CD4-positive, alpha-beta T cell (primary cell): ENCODE results near the gene ANXA2. TPM values are rescaled to one million over a fixed set of nuclear protein-coding genes. Genes with fewer than 3 reads are reported as not detected.

Experiments
- ATAC-seq: fragments of 200-7000 bp; cut with Tn5 transposase; one replicate; pipeline ENCODE4 v1.10.0; 2022; ENCODE audit warnings: mild to moderate bottlenecking; ENCODE audit not compliant: poor library complexity
- CTCF ChIA-PET: fragments of 350-600 bp; sonication (Branson Sonifier 250); formaldehyde crosslinking; loops from one replicate; lab custom pipeline; 2021; ENCODE audit warnings: antibody characterized with exemption, inconsistent platforms; lab: Charles Lee
- POLR2A ChIA-PET: fragments of 350-600 bp; sonication (Branson Sonifier 250); formaldehyde crosslinking; loops from one replicate; lab custom pipeline; 2021; ENCODE audit warnings: antibody characterized with exemption, inconsistent platforms; lab: Charles Lee
- DNase-seq, 14 experiments: peaks; one replicate each; pipeline ENCODE4 v3.0.0-alpha.2; 2013 to 2020; ENCODE audit warnings: mixed read lengths in 2 of 14
- H3K27ac ChIP-seq, 2 donors: one replicate each; pipeline versions ENCODE4 v1.5.1 to v1.7.0; 2013; ENCODE audit warnings: low read length in 2 of 2, low read depth in 1 of 2, mild to moderate bottlenecking in 1 of 2
- H3K27me3 ChIP-seq, 2 experiments: 1 replicate in 1 of 2; 2 replicates in 1 of 2; pipeline versions ENCODE4 v1.6.1 to v1.7.0; 2013; ENCODE audit warnings: low read length in 2 of 2, control low read depth in 1 of 2, mild to moderate bottlenecking in 1 of 2, moderate library complexity in 1 of 2; ENCODE audit not compliant: insufficient read depth in 2 of 2, control insufficient read depth in 1 of 2
- H3K36me3 ChIP-seq: one replicate; pipeline ENCODE4 v1.6.1; 2013; ENCODE audit warnings: low read length, control low read depth; ENCODE audit not compliant: insufficient read depth
- H3K4me1 ChIP-seq: one replicate; pipeline ENCODE4 v1.6.1; 2013; ENCODE audit warnings: low read length, control low read depth; ENCODE audit not compliant: insufficient read depth
- H3K4me3 ChIP-seq: one replicate; pipeline ENCODE4 v1.5.1; 2013; ENCODE audit warnings: mild to moderate bottlenecking, low read length, moderate library complexity
- H3K9me3 ChIP-seq, 2 experiments: 1 replicate in 1 of 2; 2 replicates in 1 of 2; pipeline versions ENCODE4 v1.6.1 to v1.7.0; 2013; ENCODE audit warnings: low read length in 2 of 2, mild to moderate bottlenecking in 2 of 2, control low read depth in 1 of 2, moderate library complexity in 1 of 2; ENCODE audit not compliant: control insufficient read depth in 1 of 2, insufficient read depth in 1 of 2
- H3K27ac Mint-ChIP-seq: one replicate; pipeline ENCODE4 v1.8.0; 2020; ENCODE audit warnings: mixed read lengths
- H3K27me3 Mint-ChIP-seq: one replicate; pipeline ENCODE4 v1.8.0; 2021; ENCODE audit warnings: mixed read lengths
- H3K36me3 Mint-ChIP-seq: one replicate; pipeline ENCODE4 v1.8.0; 2021; ENCODE audit warnings: low read depth, mixed read lengths
- H3K4me1 Mint-ChIP-seq: one replicate; pipeline ENCODE4 v1.8.0; 2021; ENCODE audit warnings: low read depth, mixed read lengths
- H3K4me3 Mint-ChIP-seq: one replicate; pipeline ENCODE4 v1.8.0; 2020; ENCODE audit warnings: mild to moderate bottlenecking, mixed read lengths
- H3K9me3 Mint-ChIP-seq: one replicate; pipeline ENCODE4 v1.8.0; 2020; ENCODE audit warnings: mixed read lengths
- intact Hi-C, 2 experiments: fragments of 100-400 bp; cut with DNase I in 1 of 2; cut with micrococcal nuclease in 1 of 2; formaldehyde crosslinking; loops; one replicate each; pipeline versions ENCODE4 v1.15.1 to v1.9.0; 2023 to 2025; cut with DNase I, micrococcal nuclease
- total RNA-seq, 174 experiments: library from RNA in 2 of 174; stranded (reverse) in 2 of 174; gene quantifications; one replicate each; pipeline ENCODE4 v1.2.3 and lab custom pipeline; 2021 to 2026
- TF ChIP-seq, protein P1 (sequence below): fragments of 200-600 bp; IDR thresholded peaks from one replicate; pipeline ENCODE4 v1.8.0; 2022; ENCODE audit warnings: antibody characterized with exemption, mild to moderate bottlenecking

ANXA2 gene
- total RNA-seq, 2 experiments from 2014 or later: 70.8 to 74.5 TPM

DNA sequence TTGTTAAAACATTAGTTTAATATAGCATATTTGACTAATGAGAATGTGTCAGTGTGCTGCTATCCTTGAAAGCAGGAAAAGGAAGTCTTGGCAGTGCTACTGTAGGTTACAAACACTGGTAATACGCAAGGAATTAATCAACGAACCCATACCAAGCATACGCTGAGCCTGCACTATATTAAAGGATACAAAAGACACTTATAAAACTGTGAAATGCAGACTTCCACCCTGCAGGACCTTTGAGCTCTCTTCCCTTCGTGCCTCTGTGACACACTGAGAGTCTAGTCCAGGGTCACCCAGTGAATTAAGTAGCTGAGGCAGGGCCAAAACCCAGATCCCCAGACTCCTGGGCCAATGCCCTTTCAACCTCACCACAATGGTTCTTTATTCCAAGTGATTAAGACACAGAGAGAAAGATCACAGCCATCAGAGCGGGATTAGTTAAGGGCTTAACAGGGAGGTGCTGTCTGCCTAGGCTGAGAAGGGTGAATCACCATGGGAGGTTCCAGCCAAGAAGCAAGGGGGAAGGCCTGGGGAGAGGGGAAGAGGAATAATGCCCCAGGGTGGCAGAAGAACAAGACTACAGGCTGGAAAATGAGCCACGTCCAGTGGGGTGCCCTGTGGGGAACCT is 6.8 kb downstream of the ANXA2 start:
- Histone ChIP-seq H3K4me3 (no peak overlapping the region), H3K27me3 (no peaks in the 10 kb centered on the region), H3K36me3 (peaks cover 12% of the 10 kb centered on the region), H3K9me3 (no peaks in the 10 kb centered on the region), H3K27ac (no peak overlapping the region), H3K4me1 (peaks cover 59% of the 10 kb centered on the region)
- H3K27ac Mint-ChIP-seq: peak overlapping the region; percentile 36
- no peaks in the 10 kb centered on the region for H3K9me3 Mint-ChIP-seq
- ATAC-seq (no peak), DNase-seq (peak in 2 of 14 experiments; percentile 55 to 63)
- ChIA-PET CTCF (no interaction called here), POLR2A (no interaction called here)
- no peaks in the 10 kb centered on the region for H3K36me3 Mint-ChIP-seq
- H3K27me3 Mint-ChIP-seq: no peaks in the 10 kb centered on the region
- TF ChIP-seq, protein P1, sequence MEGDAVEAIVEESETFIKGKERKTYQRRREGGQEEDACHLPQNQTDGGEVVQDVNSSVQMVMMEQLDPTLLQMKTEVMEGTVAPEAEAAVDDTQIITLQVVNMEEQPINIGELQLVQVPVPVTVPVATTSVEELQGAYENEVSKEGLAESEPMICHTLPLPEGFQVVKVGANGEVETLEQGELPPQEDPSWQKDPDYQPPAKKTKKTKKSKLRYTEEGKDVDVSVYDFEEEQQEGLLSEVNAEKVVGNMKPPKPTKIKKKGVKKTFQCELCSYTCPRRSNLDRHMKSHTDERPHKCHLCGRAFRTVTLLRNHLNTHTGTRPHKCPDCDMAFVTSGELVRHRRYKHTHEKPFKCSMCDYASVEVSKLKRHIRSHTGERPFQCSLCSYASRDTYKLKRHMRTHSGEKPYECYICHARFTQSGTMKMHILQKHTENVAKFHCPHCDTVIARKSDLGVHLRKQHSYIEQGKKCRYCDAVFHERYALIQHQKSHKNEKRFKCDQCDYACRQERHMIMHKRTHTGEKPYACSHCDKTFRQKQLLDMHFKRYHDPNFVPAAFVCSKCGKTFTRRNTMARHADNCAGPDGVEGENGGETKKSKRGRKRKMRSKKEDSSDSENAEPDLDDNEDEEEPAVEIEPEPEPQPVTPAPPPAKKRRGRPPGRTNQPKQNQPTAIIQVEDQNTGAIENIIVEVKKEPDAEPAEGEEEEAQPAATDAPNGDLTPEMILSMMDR: no peak
- intact Hi-C loops: loop anchor here in 1 of 2 experiments (10.0 kb wide), 2 partner anchors 396 to 706 kb away; partner anchors contain the start of gene BNIP2
- H3K4me1 Mint-ChIP-seq: peaks cover 61% of the 10 kb centered on the region
- H3K4me3 Mint-ChIP-seq: peak overlapping the region; percentile 0

DNA sequence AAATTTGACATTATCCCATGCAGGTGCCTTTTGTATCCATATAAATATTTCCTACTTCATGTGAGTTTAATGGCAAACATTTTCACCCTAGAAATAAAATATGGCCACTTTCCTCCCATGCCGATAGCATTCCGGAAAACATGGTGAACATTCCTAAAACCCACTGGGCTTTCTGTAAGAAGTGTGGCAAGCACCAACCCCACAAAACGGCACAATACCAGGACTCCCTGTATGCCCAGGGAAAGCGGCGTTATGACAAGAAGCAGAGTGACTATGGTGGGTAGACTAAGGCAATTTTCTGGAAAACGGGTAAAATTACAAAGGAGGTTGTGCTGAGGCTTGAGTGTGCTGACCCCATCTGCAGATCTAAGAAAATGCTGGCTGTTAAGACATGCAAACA is 7.6 kb downstream of the ANXA2 start:
- Mint-ChIP-seq H3K27ac (peak overlapping the region; percentile 6), H3K4me1 (peaks cover 53% of the 10 kb centered on the region), H3K9me3 (no peaks in the 10 kb centered on the region), H3K27me3 (no peaks in the 10 kb centered on the region), H3K4me3 (no peak overlapping the region), H3K36me3 (no peaks in the 10 kb centered on the region)
- DNase-seq (no peak), ATAC-seq (no peak)
- H3K4me3 ChIP-seq: no peak overlapping the region
- H3K36me3 ChIP-seq: peaks cover 4% of the 10 kb centered on the region
- ChIA-PET POLR2A (no interaction called here), CTCF (no interaction called here)
- H3K9me3 ChIP-seq: no peaks in the 10 kb centered on the region
- TF ChIP-seq, protein P1: no peak
- intact Hi-C loops: loop anchor here in 1 of 2 experiments (10.0 kb wide), 2 partner anchors 395 to 705 kb away; partner anchors contain the start of gene BNIP2
- H3K4me1 ChIP-seq: peaks cover 52% of the 10 kb centered on the region
- no peak overlapping the region for H3K27ac ChIP-seq
- H3K27me3 ChIP-seq: no peaks in the 10 kb centered on the region

DNA sequence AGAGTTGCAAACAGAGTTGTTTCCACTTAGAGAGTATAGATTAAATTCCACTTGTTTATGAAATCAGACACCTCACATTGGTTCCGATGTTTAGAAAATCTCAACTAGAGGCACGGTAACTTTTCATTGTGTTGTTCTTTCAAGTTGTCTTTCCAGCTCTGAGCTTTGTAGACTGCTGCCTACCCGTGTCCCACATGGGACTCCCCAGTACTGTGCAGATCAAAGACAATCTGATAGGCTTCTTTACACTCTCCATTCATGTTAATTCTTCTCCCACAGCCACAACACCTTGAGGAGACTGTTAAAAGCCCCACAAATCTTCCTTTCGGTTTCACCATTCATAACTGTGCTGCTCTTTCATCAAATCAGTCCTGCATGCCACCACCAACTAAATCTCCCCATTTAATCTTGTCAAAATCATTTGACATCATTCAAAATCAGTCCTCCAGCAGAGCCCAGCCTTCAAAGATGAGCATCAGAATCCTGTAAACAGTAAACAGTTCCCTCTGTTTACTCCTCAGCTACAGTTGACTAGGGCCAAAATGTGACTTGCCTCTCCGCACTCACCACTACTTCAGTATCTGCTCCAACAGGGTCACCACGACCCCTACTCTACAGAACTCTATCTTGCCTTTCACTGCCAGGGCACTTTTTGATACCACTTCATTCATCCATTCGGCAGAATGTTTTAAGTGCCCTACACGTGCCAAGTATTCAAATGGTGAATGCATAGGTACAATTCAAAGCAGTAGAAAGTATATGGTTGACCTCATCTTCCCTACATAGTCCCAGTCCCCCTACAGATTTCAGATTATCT is 8.3 kb downstream of the ANXA2 start:
- ChIA-PET CTCF (no interaction called here), POLR2A (interaction anchor here (0.7 kb wide), 1 partner anchor 9 kb away, joined by 4 read pairs; the partner anchor contains the start of gene ANXA2)
- Mint-ChIP-seq H3K36me3 (peaks cover 3% of the 10 kb centered on the region), H3K9me3 (no peaks in the 10 kb centered on the region), H3K27me3 (no peaks in the 10 kb centered on the region), H3K4me3 (peak overlapping the region; percentile 56), H3K4me1 (peaks cover 52% of the 10 kb centered on the region), H3K27ac (peak overlapping the region; percentile 6)
- Histone ChIP-seq H3K27ac (no peak overlapping the region), H3K36me3 (peaks cover 8% of the 10 kb centered on the region), H3K9me3 (no peaks in the 10 kb centered on the region), H3K4me1 (peaks cover 47% of the 10 kb centered on the region), H3K4me3 (peak overlapping the region; percentile 19), H3K27me3 (no peaks in the 10 kb centered on the region)
- DNase-seq (peak in 5 of 14 experiments; percentile 11 to 79 (median 71)), ATAC-seq (peak; percentile 79)
- intact Hi-C loops: loop anchor here in 1 of 2 experiments (10.0 kb wide), 2 partner anchors 395 to 705 kb away; partner anchors contain the start of gene BNIP2
- TF ChIP-seq, protein P1: no peak
